ENCODE data around the gene EFNA3.

Gene EFNA3

DNA sequence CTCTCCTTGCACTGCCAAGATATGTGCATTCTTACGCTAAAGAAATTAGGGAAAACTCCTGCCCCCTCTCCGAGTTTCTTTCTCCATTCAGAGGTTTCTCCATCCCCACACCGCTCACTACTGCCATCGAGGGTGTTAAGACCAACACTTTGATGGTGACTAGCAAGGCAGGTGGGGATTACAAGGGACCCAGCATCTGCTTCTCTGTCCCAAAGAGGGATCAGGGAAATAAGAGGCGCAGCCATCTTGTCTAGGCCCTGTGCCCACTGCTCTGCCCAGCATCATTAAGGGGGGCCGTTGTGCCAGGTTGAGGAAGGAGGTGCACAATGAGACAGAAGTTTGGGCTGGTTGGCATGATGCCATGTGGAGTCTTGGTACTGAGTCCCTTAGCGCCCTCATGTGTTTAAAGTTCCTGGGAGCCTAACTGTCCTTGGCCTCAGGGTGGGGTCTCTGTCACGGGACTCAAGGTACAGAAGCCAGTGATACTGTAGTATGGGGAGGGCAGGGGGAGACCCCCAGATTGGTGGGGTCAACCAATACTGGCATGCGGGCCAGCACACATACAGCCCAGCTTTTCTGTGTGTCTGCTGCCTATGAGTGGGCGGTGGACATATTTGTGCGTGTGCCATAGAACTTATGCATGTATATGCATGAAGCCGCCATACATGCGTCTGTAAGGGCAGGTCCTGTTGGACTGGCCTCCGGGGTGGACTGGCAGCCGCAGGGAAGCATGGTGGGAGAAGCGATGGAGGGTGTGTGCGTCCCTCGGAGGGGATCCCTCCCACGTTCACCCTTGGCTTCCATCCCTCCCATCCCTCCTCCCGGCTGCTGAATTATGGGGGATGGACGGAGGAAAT, 5.5 kb downstream of the EFNA3 start:
- H3K36me3 ChIP-seq (ENCODE audit: control insufficient read depth in 1 of 2, insufficient read depth in 2 of 2, low read length in 2 of 2) = no peaks in the 10 kb centered on the region
- no peak overlapping the region for H3K27ac ChIP-seq (ENCODE audit: low read depth, low read length)
- peak overlapping the region; percentile 77 to 79 for H3K4me3 ChIP-seq (ENCODE audit: low read depth in 1 of 2, low read length in 2 of 2)
- peaks cover 49 to 62% of the 10 kb centered on the region in 2 donors for H3K4me1 ChIP-seq (ENCODE audit: control insufficient read depth in 1 of 2, insufficient read depth in 2 of 2, low read length in 2 of 2)
- no peaks in the 10 kb centered on the region for H3K9me3 ChIP-seq (ENCODE audit: control insufficient read depth in 1 of 2, low read length in 2 of 2)
- peak overlapping the region; percentile 28 to 54 for H3K9ac ChIP-seq (ENCODE audit: low read depth in 1 of 2, low read length in 2 of 2)
- peaks cover 40 to 48% of the 10 kb centered on the region in 2 donors for H3K27me3 ChIP-seq (ENCODE audit: control insufficient read depth in 1 of 2, insufficient read depth in 2 of 2, low read length in 2 of 2)

DNA sequence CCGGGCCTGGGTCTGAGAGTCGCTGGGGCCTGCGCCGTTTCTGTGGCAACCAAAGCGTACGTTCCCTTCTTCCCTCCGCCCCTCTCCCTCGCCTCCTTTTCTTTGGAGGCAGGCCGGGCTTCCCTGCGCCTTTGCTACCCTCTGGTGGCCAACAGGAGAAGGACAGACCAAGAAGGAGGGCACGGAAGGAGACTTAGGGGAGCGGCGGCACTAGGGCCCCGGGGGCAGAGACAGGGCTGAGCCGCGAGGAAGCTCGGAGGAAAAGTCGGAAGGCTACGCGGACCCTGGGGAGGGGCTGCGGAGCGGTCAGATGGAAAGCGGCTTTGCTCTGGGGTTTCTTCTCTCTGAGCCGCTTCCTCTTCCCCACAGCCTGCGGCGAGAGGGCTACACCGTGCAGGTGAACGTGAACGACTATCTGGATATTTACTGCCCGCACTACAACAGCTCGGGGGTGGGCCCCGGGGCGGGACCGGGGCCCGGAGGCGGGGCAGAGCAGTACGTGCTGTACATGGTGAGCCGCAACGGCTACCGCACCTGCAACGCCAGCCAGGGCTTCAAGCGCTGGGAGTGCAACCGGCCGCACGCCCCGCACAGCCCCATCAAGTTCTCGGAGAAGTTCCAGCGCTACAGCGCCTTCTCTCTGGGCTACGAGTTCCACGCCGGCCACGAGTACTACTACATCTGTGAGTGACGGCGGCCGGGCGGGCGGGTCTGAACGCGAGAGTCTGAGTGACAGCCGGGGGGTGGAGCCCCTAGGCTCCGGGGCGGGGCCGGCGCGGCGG, 6.3 kb downstream of the EFNA3 start:
- Histone ChIP-seq H3K27me3 (ENCODE audit: control insufficient read depth in 1 of 2, insufficient read depth in 2 of 2, low read length in 2 of 2) (peaks cover 32 to 40% of the 10 kb centered on the region in 2 donors), H3K4me1 (ENCODE audit: control insufficient read depth in 1 of 2, insufficient read depth in 2 of 2, low read length in 2 of 2) (peaks cover 42 to 55% of the 10 kb centered on the region in 2 donors), H3K36me3 (ENCODE audit: control insufficient read depth in 1 of 2, insufficient read depth in 2 of 2, low read length in 2 of 2) (no peaks in the 10 kb centered on the region), H3K4me3 (ENCODE audit: low read depth in 1 of 2, low read length in 2 of 2) (peak overlapping the region; percentile 77 to 79), H3K9ac (ENCODE audit: low read depth in 1 of 2, low read length in 2 of 2) (peak overlapping the region; percentile 69 to 73), H3K27ac (ENCODE audit: low read depth, low read length) (peak overlapping the region; percentile 84), H3K9me3 (ENCODE audit: control insufficient read depth in 1 of 2, low read length in 2 of 2) (no peaks in the 10 kb centered on the region)

DNA sequence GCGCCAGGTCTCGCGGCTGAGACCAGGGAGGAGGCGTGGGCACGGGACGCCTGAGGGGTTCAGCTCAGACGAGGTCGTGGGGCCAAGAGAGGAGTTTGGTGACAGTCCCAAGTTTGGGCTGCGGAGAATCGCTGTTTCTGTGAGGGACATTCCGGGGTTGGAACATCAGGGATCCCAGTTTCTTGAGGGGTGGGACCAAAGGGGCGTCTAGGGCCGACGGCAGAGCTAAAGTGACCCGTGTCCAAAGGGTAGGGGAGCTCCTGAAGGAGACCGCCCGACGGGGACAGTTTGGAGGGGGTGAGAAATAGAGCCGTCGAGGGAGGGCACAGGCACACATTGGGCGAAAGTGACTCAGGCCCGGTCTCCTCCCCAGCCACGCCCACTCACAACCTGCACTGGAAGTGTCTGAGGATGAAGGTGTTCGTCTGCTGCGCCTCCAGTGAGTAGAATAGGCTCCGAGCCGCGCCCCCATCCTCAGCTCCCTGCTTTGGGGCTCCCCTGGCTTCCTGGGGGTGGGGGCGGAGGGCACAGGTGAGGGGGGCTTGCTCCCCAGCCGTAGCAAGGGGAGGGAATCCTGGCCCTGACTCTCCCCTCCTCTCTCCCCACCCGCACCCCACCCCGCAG, 7.0 kb downstream of the EFNA3 start:
- Histone ChIP-seq H3K4me1 (ENCODE audit: control insufficient read depth in 1 of 2, insufficient read depth in 2 of 2, low read length in 2 of 2) (peaks cover 42 to 48% of the 10 kb centered on the region in 2 donors), H3K9me3 (ENCODE audit: control insufficient read depth in 1 of 2, low read length in 2 of 2) (no peaks in the 10 kb centered on the region), H3K36me3 (ENCODE audit: control insufficient read depth in 1 of 2, insufficient read depth in 2 of 2, low read length in 2 of 2) (no peaks in the 10 kb centered on the region), H3K27ac (ENCODE audit: low read depth, low read length) (peak overlapping the region; percentile 84), H3K9ac (ENCODE audit: low read depth in 1 of 2, low read length in 2 of 2) (peak overlapping the region; percentile 56 to 69), H3K27me3 (ENCODE audit: control insufficient read depth in 1 of 2, insufficient read depth in 2 of 2, low read length in 2 of 2) (peaks cover 25 to 33% of the 10 kb centered on the region in 2 donors), H3K4me3 (ENCODE audit: low read depth in 1 of 2, low read length in 2 of 2) (peak overlapping the region; percentile 77 to 79)

DNA sequence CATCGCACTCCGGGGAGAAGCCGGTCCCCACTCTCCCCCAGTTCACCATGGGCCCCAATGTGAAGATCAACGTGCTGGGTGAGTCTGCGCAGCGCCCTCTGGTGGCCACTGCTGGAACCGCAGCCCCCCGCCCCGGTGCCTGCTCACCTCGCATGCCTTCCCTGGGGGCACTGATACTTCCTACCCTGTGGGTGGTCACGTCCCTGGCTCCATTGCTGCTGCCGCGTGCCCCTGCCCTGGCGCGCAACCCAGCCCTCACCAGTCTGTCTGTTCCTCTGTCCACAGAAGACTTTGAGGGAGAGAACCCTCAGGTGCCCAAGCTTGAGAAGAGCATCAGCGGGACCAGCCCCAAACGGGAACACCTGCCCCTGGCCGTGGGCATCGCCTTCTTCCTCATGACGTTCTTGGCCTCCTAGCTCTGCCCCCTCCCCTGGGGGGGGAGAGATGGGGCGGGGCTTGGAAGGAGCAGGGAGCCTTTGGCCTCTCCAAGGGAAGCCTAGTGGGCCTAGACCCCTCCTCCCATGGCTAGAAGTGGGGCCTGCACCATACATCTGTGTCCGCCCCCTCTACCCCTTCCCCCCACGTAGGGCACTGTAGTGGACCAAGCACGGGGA, 7.6 kb downstream of the EFNA3 start:
- H3K4me3 ChIP-seq (ENCODE audit: low read depth in 1 of 2, low read length in 2 of 2) = no peak overlapping the region
- H3K9me3 ChIP-seq (ENCODE audit: control insufficient read depth in 1 of 2, low read length in 2 of 2) = no peaks in the 10 kb centered on the region
- no peaks in the 10 kb centered on the region for H3K36me3 ChIP-seq (ENCODE audit: control insufficient read depth in 1 of 2, insufficient read depth in 2 of 2, low read length in 2 of 2)
- no peak overlapping the region for H3K27ac ChIP-seq (ENCODE audit: low read depth, low read length)
- H3K4me1 ChIP-seq (ENCODE audit: control insufficient read depth in 1 of 2, insufficient read depth in 2 of 2, low read length in 2 of 2) = peaks cover 40 to 46% of the 10 kb centered on the region in 2 donors
- H3K27me3 ChIP-seq (ENCODE audit: control insufficient read depth in 1 of 2, insufficient read depth in 2 of 2, low read length in 2 of 2) = peaks cover 20 to 28% of the 10 kb centered on the region in 2 donors
- no peak overlapping the region for H3K9ac ChIP-seq (ENCODE audit: low read depth in 1 of 2, low read length in 2 of 2)

DNA sequence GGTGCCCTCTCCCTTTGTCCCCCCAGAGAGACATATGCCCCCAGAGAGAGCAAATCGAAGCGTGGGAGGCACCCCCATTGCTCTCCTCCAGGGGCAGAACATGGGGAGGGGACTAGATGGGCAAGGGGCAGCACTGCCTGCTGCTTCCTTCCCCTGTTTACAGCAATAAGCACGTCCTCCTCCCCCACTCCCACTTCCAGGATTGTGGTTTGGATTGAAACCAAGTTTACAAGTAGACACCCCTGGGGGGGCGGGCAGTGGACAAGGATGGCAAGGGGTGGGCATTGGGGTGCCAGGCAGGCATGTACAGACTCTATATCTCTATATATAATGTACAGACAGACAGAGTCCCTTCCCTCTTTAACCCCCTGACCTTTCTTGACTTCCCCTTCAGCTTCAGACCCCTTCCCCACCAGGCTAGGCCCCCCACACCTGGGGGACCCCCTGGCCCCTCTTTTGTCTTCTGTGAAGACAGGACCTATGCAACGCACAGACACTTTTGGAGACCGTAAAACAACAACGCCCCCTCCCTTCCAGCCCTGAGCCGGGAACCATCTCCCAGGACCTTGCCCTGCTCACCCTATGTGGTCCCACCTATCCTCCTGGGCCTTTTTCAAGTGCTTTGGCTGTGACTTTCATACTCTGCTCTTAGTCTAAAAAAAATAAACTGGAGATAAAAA, 8.4 kb downstream of the EFNA3 start:
- Histone ChIP-seq H3K4me3 (ENCODE audit: low read depth in 1 of 2, low read length in 2 of 2) (no peak overlapping the region), H3K9me3 (ENCODE audit: control insufficient read depth in 1 of 2, low read length in 2 of 2) (no peaks in the 10 kb centered on the region), H3K9ac (ENCODE audit: low read depth in 1 of 2, low read length in 2 of 2) (no peak overlapping the region), H3K4me1 (ENCODE audit: control insufficient read depth in 1 of 2, insufficient read depth in 2 of 2, low read length in 2 of 2) (peaks cover 38 to 42% of the 10 kb centered on the region in 2 donors), H3K36me3 (ENCODE audit: control insufficient read depth in 1 of 2, insufficient read depth in 2 of 2, low read length in 2 of 2) (no peaks in the 10 kb centered on the region), H3K27me3 (ENCODE audit: control insufficient read depth in 1 of 2, insufficient read depth in 2 of 2, low read length in 2 of 2) (peaks cover 13 to 23% of the 10 kb centered on the region in 2 donors), H3K27ac (ENCODE audit: low read depth, low read length) (no peak overlapping the region)

DNA sequence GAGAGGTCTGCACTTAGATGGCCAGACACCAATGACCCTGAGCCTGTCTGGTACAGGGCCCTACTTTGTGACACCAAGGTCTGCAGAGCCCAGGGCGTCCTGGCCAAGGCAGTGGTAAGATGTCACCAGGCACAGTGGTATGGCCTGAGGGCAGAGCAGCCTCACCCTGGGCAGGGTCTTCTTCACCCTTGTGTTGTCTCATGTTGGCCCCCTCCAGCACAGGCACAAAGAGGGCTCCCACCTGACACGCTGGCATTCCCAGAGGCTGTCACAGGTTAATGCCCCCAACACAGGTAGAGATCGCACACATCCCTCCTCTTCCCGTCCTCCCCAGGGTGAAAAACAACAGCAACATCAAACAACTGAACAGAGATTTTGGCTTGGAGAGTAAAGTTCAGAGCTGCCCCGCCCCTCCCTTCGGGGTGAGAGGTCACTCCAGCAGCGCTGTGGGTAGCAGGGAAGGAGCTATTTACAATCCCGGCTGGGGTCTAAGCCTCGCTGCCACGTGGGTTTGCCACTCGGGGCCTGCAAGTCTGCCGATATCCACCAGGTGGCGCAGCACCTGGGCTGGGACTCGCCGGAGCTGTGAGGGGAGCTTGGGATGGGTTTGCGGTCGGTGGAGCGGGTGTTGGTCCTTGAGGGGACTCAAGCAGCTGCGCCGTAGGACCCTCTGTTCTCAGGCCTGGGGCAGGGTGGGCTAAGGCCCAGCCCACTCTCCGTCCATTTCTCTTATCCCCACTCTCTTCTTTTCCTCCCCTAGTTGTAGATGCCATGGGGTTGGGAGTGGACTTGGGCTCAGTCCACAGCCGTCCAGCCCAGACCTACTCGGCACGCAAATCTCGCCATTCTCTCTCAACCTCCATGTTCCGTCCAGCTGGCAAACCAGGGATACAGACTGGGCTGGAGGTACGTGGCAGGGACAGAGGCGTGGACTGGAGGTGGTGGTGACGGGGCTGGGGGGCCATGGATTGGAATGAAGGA, 12.7 kb downstream of the EFNA3 start:
- peaks cover 16 to 17% of the 10 kb centered on the region in 2 donors for H3K4me1 ChIP-seq (ENCODE audit: control insufficient read depth in 1 of 2, insufficient read depth in 2 of 2, low read length in 2 of 2)
- H3K4me3 ChIP-seq (ENCODE audit: low read depth in 1 of 2, low read length in 2 of 2) = peak overlapping the region in 1 of 2 donors; percentile 28
- H3K27ac ChIP-seq (ENCODE audit: low read depth, low read length) = no peak overlapping the region
- H3K9me3 ChIP-seq (ENCODE audit: control insufficient read depth in 1 of 2, low read length in 2 of 2) = no peaks in the 10 kb centered on the region
- H3K36me3 ChIP-seq (ENCODE audit: control insufficient read depth in 1 of 2, insufficient read depth in 2 of 2, low read length in 2 of 2) = no peaks in the 10 kb centered on the region
- no peaks in the 10 kb centered on the region for H3K27me3 ChIP-seq (ENCODE audit: control insufficient read depth in 1 of 2, insufficient read depth in 2 of 2, low read length in 2 of 2)
- peak overlapping the region; percentile 27 to 35 for H3K9ac ChIP-seq (ENCODE audit: low read depth in 1 of 2, low read length in 2 of 2)

DNA sequence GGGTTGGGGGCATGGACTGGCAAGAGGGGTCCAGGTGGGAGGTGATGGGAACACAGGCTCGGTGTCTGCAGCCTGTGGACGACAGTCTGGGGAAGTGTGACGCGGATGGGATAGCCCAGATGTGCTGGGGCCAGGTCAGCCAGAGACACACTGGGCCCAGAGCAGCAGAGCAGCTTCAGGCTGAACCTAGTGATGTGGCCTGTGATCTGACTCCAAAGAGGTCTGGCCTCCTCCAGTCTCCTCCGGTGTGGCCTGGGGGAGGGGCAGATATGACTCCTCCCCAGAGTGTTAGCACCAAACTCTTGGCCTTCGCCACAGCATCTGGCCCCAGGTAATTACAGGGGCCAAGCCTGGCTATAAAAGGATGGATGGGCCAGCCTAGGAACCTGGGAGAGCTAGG, 13.5 kb downstream of the EFNA3 start:
- no peaks in the 10 kb centered on the region for H3K27me3 ChIP-seq (ENCODE audit: control insufficient read depth in 1 of 2, insufficient read depth in 2 of 2, low read length in 2 of 2)
- H3K9me3 ChIP-seq (ENCODE audit: control insufficient read depth in 1 of 2, low read length in 2 of 2) = no peaks in the 10 kb centered on the region
- H3K4me3 ChIP-seq (ENCODE audit: low read depth in 1 of 2, low read length in 2 of 2) = no peak overlapping the region
- no peak overlapping the region for H3K27ac ChIP-seq (ENCODE audit: low read depth, low read length)
- no peaks in the 10 kb centered on the region for H3K36me3 ChIP-seq (ENCODE audit: control insufficient read depth in 1 of 2, insufficient read depth in 2 of 2, low read length in 2 of 2)
- peaks cover 15 to 16% of the 10 kb centered on the region in 2 donors for H3K4me1 ChIP-seq (ENCODE audit: control insufficient read depth in 1 of 2, insufficient read depth in 2 of 2, low read length in 2 of 2)
- no peak overlapping the region for H3K9ac ChIP-seq (ENCODE audit: low read depth in 1 of 2, low read length in 2 of 2)

DNA sequence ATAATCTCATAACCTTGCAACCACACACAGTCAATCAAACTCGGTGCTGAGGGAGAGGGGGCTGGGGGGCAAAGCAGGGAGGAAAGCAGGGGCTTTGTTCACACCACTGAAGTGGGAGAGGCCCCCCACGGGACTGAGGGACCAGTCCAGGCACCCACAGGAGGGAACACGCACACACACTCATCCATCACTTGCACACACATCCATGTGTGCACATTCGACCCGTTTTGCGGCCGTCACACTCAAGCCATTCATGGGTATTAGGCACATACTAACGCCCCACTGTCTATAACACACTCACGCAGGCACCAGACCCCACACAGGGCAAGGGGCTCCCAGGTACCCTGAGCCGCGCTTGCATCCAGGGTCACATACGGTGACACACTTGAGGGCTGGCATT, 14.0 kb downstream of the EFNA3 start:
- H3K4me3 ChIP-seq (ENCODE audit: low read depth in 1 of 2, low read length in 2 of 2) = no peak overlapping the region
- H3K9me3 ChIP-seq (ENCODE audit: control insufficient read depth in 1 of 2, low read length in 2 of 2) = no peaks in the 10 kb centered on the region
- H3K36me3 ChIP-seq (ENCODE audit: control insufficient read depth in 1 of 2, insufficient read depth in 2 of 2, low read length in 2 of 2) = no peaks in the 10 kb centered on the region
- no peak overlapping the region for H3K9ac ChIP-seq (ENCODE audit: low read depth in 1 of 2, low read length in 2 of 2)
- H3K27me3 ChIP-seq (ENCODE audit: control insufficient read depth in 1 of 2, insufficient read depth in 2 of 2, low read length in 2 of 2) = no peaks in the 10 kb centered on the region
- no peak overlapping the region for H3K27ac ChIP-seq (ENCODE audit: low read depth, low read length)
- peaks cover 15 to 16% of the 10 kb centered on the region in 2 donors for H3K4me1 ChIP-seq (ENCODE audit: control insufficient read depth in 1 of 2, insufficient read depth in 2 of 2, low read length in 2 of 2)

Data from duodenal mucosa (tissue), 2 donors.